ENCODE measurements around the gene BMI1.
A peak's percentile ranks its signal among the peaks of the same experiment; 100 is the strongest.
"Not testable (repeated sequence)": the region's sequence is repeated elsewhere in the genome, so short reads cannot be mapped to it uniquely, and the experiment has no call there.

BMI1 gene

GRCh38 chr10:22320591-22321155 is at the start of gene BMI1:
Gene BMI1 (plus strand): TSS chr10:22321099. CDS start chr10:22326450, 5,351 bp downstream.
- DNase-seq: peak; percentile 16

GRCh38 chr10:22271786-22272185 is 49.1 kb upstream of the BMI1 start:
- DNase-seq: no peak

- DNase-seq: no peak
Measured at GRCh38 chr10:22278441-22278782, 42.5 kb upstream of the BMI1 start.

GRCh38 chr10:22280078-22280477 is 40.8 kb upstream of the BMI1 start:
- no peak for DNase-seq

GRCh38 chr10:22285130-22285529 is 35.8 kb upstream of the BMI1 start:
- no peak for DNase-seq

- no peak for DNase-seq
Measured at GRCh38 chr10:22293747-22294404, 27.0 kb upstream of the BMI1 start.

- no peak for DNase-seq
Measured at GRCh38 chr10:22294694-22295093, 26.2 kb upstream of the BMI1 start.

GRCh38 chr10:22301193-22301592 is 19.7 kb upstream of the BMI1 start:
- no peak for DNase-seq

GRCh38 chr10:22303461-22303860 is 17.4 kb upstream of the BMI1 start:
- peak; percentile 65 for DNase-seq

GRCh38 chr10:22305721-22306120 is 15.2 kb upstream of the BMI1 start:
- no peak for DNase-seq

GRCh38 chr10:22308390-22308789 is 12.5 kb upstream of the BMI1 start:
- DNase-seq: no peak

GRCh38 chr10:22309180-22310000 is 11.5 kb upstream of the BMI1 start:
- DNase-seq: no peak

GRCh38 chr10:22310012-22310411 is 10.9 kb upstream of the BMI1 start:
- not testable (repeated sequence) for DNase-seq

- no peak for DNase-seq
Measured at GRCh38 chr10:22310928-22311327, 10.0 kb upstream of the BMI1 start.

GRCh38 chr10:22314852-22315251 is 6.0 kb upstream of the BMI1 start:
- DNase-seq: no peak

GRCh38 chr10:22315455-22316285 is 5.2 kb upstream of the BMI1 start:
- DNase-seq: peak; percentile 92

- peak; percentile 96 for DNase-seq
Measured at GRCh38 chr10:22316286-22317075, 4.4 kb upstream of the BMI1 start, which contains the start of gene COMMD3. Gene COMMD3 (plus strand): TSS chr10:22316388. CDS start chr10:22316418, 30 bp downstream.

GRCh38 chr10:22317076-22317370 is 3.9 kb upstream of the BMI1 start:
- DNase-seq: no peak

GRCh38 chr10:22317771-22318565 is 2.9 kb upstream of the BMI1 start:
- no peak for DNase-seq

- no peak for DNase-seq
Measured at GRCh38 chr10:22318772-22319171, 2.1 kb upstream of the BMI1 start.

- DNase-seq: peak; percentile 51
Measured at GRCh38 chr10:22319547-22319979, 1.3 kb upstream of the BMI1 start.
